Activated T-cell treated with anti-CD3 and anti-CD28 coated beads, Interleukin-2, amount 50 U/mL, for 1 hour (primary cell): Measurements from ENCODE around the gene PPM1H.

ENCODE experiments used
- DNase-seq: peaks from one replicate; pipeline ENCODE4 v3.0.0-alpha.2; 2020

PPM1H gene

GRCh38 chr12:62701492-62701891 is 233.5 kb downstream of the PPM1H start:
- DNase-seq: no peak

DNA sequence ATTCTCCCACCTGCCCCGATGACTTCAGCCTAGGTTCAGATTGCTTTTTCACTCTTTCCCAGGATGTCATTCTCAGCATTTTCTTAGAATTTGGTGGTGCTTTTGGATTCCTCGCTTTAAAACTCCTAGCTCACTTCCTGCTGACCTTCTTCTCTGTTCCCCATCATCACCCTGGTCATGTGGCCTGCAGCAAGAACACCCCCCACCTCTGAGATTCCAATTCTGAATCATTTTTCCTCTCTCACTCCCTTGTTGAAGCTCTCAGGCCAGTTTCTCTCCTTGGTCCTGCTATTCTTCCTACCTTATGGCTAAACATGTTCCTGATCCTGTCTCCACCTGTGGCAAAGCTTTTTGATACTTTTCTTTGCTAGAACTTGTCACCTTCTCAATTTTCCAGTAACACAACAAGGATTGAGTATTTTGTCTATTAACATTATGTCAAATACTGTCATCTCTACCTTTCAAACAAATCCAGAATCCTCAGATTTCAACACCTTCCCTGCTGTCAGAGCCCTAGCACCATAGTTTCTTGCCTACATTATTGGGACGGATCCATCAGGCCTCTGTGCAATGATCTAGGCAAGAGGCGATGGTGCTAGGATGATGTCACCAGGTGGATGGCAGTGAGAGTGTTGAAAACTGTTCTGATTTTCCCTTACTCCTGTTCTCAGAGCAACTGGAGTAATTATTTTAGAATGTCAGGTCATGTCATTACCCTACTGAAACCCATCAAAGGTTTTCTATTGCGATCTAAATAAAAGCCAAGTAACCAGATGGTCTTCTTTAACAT is 234.7 kb downstream of the PPM1H start:
- DNase-seq: no peak

DNA sequence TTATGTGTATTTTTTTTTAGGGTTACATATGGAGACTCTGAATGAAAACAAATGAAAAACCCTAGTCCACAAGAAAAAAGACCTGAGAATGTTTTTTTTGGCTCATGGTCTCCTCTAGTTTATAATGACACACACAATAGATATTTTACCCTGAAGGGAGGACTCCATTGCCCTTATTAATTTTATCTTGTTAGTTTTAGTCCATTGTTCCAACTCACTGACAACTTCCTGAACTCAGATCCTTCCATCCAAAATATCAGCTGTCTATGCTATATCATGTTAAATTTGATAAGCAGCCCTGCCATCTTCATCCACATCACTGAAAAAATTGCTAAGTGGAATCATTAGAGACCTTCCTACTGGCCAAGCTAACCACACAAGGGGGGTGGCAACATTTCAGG is 236.2 kb downstream of the PPM1H start:
- DNase-seq: no peak

- DNase-seq: no peak
Observed at GRCh38 chr12:62697893-62698292, 237.1 kb downstream of the PPM1H start.

- no peak for DNase-seq
Observed at GRCh38 chr12:62695696-62696095, 239.3 kb downstream of the PPM1H start.

- DNase-seq: no peak
Observed at GRCh38 chr12:62694632-62695031, 240.3 kb downstream of the PPM1H start.

DNA sequence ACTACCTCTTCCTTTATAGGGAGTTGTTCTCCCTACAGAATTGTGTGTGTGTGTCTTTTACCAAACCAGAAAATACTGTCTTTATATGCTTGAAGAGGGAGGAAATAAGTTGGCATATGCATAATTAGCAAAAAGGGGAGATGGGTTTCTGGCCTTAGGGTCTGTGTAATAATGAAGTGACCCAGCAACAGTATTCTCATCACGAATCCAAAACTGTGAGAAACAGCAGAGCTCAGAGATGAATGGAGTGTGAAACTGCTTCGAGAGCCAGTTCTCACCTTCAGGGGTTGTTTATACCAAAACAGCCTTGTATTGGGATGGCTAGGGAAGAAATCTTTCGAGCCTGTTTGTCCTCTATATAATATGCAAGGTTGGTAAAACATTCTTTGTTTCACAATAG is 240.8 kb downstream of the PPM1H start:
- DNase-seq: no peak

- DNase-seq: no peak
Observed at GRCh38 chr12:62693376-62694050, 241.4 kb downstream of the PPM1H start.

- no peak for DNase-seq
Observed at GRCh38 chr12:62692884-62693283, 242.1 kb downstream of the PPM1H start.

GRCh38 chr12:62691309-62691708 is 243.6 kb downstream of the PPM1H start:
- no peak for DNase-seq

DNA sequence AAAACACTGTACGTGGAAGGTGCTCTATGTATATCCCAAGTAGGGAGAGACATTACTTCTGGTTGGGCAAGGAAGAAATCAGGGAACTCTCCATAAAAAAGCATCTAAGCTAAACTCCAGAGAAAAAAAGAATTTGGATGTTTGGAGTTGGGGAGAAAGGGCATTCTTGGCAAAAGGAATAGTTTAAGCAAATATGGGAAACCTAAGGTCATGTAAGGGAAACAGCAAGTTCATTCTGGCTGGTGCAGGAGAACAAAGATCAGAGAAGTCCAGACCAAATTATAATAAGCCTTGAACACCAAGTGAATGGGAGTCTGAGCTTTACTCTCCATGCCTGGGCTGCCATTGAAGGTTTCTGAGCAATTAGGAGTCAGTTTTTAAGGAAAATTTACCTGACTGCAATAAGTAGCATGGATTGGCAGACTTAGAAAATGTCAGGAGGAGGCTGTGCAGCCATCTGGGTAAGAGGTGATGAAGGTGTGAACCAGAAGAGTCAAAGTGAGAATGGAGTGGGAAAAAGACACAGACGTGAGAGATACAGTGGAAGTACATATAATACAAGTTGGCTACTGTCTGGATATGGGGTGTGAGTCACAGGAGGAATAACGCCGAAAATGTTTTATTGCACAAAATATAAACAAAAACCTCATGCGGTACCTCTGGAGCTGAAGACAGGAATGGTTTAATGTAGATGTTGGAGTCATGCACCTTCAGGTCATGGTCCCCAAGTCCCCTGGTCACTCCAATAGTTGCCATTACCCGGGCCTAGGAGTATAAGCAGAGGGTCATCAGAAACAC is 245.7 kb downstream of the PPM1H start:
- no peak for DNase-seq

- no peak for DNase-seq
Observed at GRCh38 chr12:62686938-62687337, 248.0 kb downstream of the PPM1H start.

DNA sequence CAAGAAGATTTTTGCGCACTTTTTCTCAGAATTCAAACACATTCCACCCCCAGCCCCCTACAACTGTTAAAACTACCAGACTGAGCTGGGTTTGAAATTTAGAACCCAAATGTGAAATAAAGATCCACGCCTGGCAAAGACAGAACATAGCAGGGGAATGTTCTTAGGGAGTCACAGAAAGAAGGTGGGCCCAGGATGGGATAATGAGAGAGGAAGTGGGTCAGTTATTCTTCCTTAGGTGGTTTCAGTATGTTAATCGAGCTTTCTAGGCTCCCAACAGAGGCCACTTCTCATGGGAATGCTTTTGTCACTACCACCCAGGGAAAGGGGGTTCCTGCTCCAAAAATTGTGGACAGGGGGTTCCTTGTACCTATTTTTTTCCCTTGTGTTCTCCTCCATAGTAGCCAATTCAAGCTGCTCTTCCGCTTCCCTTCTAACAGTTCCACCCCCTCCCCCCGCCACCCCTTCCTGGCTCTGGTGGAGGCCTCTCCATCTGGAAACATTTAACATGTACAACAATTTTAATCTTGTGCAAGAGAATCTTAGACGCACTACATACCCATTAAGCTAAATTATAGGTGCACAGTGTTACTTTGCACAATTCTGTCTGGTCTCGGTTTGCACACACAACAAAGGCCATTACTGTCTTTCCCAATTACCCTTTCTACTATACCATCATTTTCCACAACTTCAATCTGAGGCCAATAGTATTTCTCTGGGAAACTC is 250.2 kb downstream of the PPM1H start:
- DNase-seq: no peak

- no peak for DNase-seq
Observed at GRCh38 chr12:62683776-62684569, 251.0 kb downstream of the PPM1H start.

DNA sequence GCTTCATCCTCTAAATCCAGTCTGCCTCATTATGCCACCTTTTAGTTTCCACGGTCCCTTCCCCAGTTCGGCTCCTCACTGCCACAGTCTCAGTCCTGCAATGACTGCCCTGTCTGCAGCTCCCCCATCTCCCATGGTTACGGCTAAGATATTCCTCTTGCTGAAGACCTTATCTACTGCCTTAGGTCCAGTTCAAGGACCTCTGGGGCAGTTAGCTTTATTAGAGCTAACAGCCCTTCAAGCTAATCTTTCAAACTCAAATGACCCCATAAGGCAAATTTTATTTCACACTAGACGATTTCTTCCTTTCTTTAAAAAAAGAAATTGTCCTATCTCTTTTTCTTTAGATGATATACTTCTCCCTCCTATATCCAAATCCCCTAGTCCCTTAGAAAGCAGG is 253.6 kb downstream of the PPM1H start:
- DNase-seq: no peak

GRCh38 chr12:62679608-62680007 is 255.3 kb downstream of the PPM1H start:
- DNase-seq: no peak

GRCh38 chr12:62677355-62677754 is 257.6 kb downstream of the PPM1H start:
- no peak for DNase-seq

DNA sequence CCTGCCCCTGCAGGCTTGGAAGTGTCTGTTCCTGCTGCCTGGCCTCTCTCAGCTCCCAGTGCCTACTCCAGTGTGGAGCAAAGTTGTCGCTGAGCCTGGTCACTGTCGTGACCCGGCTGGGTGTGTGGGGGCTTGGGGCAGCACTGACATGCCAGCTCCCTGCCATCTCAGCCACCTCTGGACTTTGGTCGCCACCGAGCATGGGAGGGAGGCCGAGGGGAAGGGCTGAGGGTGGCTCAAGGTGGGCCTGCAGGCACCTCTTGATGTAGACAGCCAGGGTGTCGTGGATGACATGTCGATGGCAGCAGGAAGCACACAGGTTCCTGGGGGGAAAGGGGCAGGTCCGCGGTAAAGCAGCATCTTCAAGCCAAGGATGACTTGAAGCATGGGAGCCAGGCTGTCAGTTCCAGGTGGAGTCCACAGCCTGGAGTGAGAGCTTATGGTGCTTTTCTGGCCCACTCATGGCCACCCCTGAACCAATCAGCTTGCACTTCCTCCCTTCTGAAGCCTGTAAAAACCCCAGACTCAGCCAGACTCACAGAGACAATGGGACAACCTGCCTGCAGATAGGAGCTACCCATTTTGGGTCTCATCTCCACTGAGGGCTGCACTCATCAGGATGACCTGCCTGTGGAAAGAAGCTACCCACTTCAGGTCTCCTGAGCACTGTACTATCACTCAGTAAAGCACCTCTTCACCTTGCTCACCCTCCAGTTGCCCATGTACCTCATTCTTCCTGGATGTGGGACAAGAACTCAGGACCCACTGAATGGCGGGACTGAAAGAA is 258.2 kb downstream of the PPM1H start:
- DNase-seq: no peak

- no peak for DNase-seq
Observed at GRCh38 chr12:62673028-62673815, 261.7 kb downstream of the PPM1H start.

DNA sequence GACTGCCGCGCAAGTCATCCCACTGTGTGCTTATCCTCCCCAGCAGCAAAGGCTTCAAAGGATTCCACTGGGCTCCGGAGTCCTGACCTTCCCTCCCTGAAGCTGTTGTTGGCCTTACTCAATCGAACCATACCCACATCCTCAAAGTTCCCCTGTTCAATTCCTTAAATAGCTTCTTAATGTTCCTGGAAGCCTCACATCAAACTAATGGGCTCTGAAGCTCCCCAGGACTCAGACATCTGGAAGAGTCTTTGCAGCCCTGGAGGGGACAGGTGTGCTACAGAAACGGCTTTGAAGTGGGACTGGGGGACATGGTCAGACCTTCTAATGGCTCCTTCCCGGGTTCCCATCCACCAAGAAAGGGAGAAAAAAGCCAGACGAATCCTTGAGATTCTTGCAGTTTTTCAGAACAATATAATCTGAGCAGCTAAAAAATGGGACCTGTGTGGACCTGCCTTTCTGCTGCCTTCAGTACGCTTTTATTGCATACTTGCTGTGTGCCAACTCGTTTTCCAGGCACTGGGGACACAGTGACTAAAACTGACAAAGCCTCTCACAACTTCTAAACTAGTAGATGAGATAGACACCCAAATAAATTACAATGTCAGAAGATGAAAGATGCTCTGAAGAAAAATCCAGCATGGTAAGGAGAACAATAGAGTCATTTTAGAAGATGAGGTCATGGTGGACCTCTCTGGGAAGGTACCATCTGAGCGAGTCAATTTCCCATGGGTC is 263.8 kb downstream of the PPM1H start:
- DNase-seq: no peak
